H7 (cell line): ENCODE results near the gene SYT7. TPM values are rescaled to one million over a fixed set of nuclear protein-coding genes. Genes with fewer than 3 reads are reported as not detected.

Experiments
- DNase-seq: peaks from one replicate; pipeline ENCODE4 v3.0.0; 2012
- H3K27me3 ChIP-seq: 2 replicates; pipeline ENCODE4 v1.6.0; 2011; ENCODE audit warnings: mild to moderate bottlenecking, low read length; ENCODE audit not compliant: control insufficient read depth, insufficient read depth
- H3K36me3 ChIP-seq: replicated peaks from 2 replicates; pipeline ENCODE4 v1.5.1; 2011; ENCODE audit warnings: low read length; ENCODE audit not compliant: control insufficient read depth, insufficient read depth
- H3K4me3 ChIP-seq: 2 replicates; pipeline ENCODE4 v1.5.1; 2011; ENCODE audit warnings: low read depth, mild to moderate bottlenecking, control low read depth, low read length, moderate library complexity; ENCODE audit not compliant: insufficient read depth
- total RNA-seq: library from RNA; depleted of rRNA; stranded (reverse); fragments of >200 nt; shearing (Covaris generic); gene quantifications from 2 replicates; pipeline ENCODE4 v1.2.3, GENCODE V29; 2014

SYT7 gene
- total RNA-seq, 1 experiment from 2014 or later, result 4.8 TPM

- no peaks in the 10 kb centered on the region for H3K27me3 ChIP-seq
- DNase-seq, result no peak
Measured at GRCh38 chr11:61535998-61536675, 44.7 kb downstream of the SYT7 start.

GRCh38 chr11:61534933-61535839, 45.7 kb downstream of the SYT7 start:
- Histone ChIP-seq H3K4me3 (no peak overlapping the region), H3K27me3 (no peaks in the 10 kb centered on the region), H3K36me3 (no peaks in the 10 kb centered on the region)
- DNase-seq, result no peak

More at GRCh38 chr11:61535998-61536675, 44.7 kb downstream of the SYT7 start:
- no peaks in the 10 kb centered on the region for H3K36me3 ChIP-seq
- no peak overlapping the region for H3K4me3 ChIP-seq

GRCh38 chr11:61534025-61534932, 46.6 kb downstream of the SYT7 start:
- Histone ChIP-seq H3K36me3 (no peaks in the 10 kb centered on the region), H3K4me3 (no peak overlapping the region), H3K27me3 (no peaks in the 10 kb centered on the region)
- DNase-seq, result no peak

- Histone ChIP-seq H3K27me3 (no peaks in the 10 kb centered on the region), H3K36me3 (no peaks in the 10 kb centered on the region), H3K4me3 (no peak overlapping the region)
- no peak for DNase-seq
Measured at GRCh38 chr11:61533401-61533800, 47.5 kb downstream of the SYT7 start.

GRCh38 chr11:61533039-61533375, 47.9 kb downstream of the SYT7 start:
- DNase-seq, result no peak
- Histone ChIP-seq H3K27me3 (no peaks in the 10 kb centered on the region), H3K36me3 (no peaks in the 10 kb centered on the region), H3K4me3 (no peak overlapping the region)

GRCh38 chr11:61532134-61533038, 48.5 kb downstream of the SYT7 start:
- Histone ChIP-seq H3K4me3 (no peak overlapping the region), H3K27me3 (no peaks in the 10 kb centered on the region)
- DNase-seq, result peak; percentile 97

DNA sequence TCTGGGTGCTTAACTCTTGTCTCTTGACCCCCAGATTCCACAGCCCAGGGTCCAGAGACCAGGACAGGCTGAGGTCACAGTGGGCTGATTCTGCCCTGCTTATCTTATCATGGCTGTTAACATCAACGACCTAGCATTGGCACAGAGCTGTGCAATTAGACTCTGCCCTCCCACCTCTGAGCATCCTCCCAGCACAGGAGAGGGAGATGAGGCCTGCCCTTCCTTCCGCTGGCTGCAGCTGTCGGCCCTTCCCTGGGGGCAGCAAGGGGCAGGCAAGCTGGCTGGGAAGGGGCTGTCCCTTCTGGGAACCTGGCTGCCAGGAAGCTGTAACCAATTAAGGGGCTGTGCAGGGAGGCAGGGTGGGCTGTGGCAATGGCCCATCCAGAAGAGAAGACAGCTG, 49.8 kb downstream of the SYT7 start:
- no peaks in the 10 kb centered on the region for H3K36me3 ChIP-seq
- H3K4me3 ChIP-seq, result no peak overlapping the region
- DNase-seq, result no peak
- H3K27me3 ChIP-seq, result no peaks in the 10 kb centered on the region

More at GRCh38 chr11:61532134-61533038, 48.5 kb downstream of the SYT7 start:
- no peaks in the 10 kb centered on the region for H3K36me3 ChIP-seq

DNA sequence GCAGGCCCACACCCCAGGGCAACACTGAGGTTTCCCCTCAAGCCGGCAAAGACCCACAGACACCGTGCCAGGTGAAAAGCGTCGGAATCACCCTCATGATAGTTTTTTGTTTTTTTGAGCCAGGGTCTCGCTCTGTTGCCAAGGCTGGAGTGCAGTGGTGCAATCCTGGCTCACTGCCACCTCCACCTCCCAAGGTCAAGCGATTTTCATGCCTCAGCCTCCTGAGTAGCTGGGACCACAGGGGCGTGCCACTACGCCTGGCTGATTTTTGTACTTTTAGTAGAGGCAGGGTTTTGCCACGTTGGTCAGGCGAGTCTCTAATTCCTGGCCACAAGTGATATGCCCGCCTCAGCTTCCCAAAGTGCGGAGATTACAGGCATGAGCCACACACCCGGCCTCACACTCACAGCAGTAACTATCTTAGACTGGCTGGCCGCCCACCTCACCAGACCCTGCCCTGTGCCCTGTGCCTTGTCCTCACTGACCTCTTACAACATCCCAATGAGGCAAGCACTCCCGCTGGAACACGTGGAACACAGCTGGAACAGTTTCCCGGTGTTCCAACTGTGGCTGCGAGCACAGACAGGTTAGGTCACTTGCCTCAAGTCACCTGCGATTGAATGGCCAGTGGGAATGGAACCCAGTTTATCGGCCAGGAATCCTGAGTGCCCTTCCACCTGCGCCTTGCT, 51.2 kb downstream of the SYT7 start:
- DNase-seq, result no peak
- Histone ChIP-seq H3K4me3 (no peak overlapping the region), H3K27me3 (no peaks in the 10 kb centered on the region), H3K36me3 (no peaks in the 10 kb centered on the region)

- no peaks in the 10 kb centered on the region for H3K36me3 ChIP-seq
Measured at GRCh38 chr11:61528114-61528513, 52.8 kb downstream of the SYT7 start.

DNA sequence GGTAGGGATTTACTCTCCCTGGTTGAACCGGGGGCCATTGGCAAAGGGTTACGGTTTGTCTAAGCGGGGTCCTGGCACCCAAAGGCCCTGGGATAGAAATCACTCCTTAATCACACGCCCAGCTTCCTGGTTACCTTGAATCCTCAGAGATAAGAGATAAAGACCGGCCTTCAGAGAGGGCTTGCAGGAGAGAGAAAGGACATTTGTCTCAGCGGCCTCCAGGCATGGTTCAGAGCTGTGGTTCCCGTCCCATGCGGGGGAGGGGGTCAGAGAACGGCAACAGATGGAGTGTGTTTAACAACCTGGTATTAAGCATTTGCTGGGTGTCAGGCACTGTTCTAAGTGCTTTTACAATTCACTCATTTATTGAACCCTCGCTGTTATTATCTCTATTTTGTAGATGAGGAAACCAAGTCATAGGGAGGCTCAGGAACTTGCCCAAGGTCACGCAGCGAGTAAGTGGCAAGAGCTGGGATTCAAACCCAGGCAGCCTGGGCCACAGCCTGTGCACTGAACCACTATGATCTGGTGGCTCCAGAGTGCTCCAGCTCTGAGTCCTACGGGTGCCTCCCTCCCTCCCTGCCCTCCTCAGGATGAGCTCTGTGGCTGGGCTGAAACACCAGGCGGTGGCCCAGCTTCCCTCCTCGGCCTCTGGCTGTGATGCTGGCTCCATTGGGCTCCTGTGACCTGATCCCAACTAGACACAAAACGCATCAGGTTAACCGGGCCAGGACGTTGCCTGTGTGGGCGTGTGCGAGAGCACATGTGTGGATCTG, 53.7 kb downstream of the SYT7 start:
- Histone ChIP-seq H3K4me3 (no peak overlapping the region), H3K27me3 (no peaks in the 10 kb centered on the region), H3K36me3 (no peaks in the 10 kb centered on the region)
- no peak for DNase-seq

More at GRCh38 chr11:61528114-61528513, 52.8 kb downstream of the SYT7 start:
- peak; percentile 75 for DNase-seq
- Histone ChIP-seq H3K27me3 (no peaks in the 10 kb centered on the region), H3K4me3 (no peak overlapping the region)

GRCh38 chr11:61526229-61526628, 54.6 kb downstream of the SYT7 start:
- no peak for DNase-seq
- H3K36me3 ChIP-seq, result no peaks in the 10 kb centered on the region
- H3K27me3 ChIP-seq, result no peaks in the 10 kb centered on the region
- no peak overlapping the region for H3K4me3 ChIP-seq

GRCh38 chr11:61524963-61525587, 55.8 kb downstream of the SYT7 start:
- DNase-seq, result no peak
- no peaks in the 10 kb centered on the region for H3K27me3 ChIP-seq
- no peak overlapping the region for H3K4me3 ChIP-seq
- H3K36me3 ChIP-seq, result no peaks in the 10 kb centered on the region
